Suppressor macrophage treated with lipopolysaccharide for 4 hours (primary cell): ENCODE results near the gene LIX1L.

Experiments
- DNase-seq: peaks from one replicate; pipeline ENCODE4 v3.0.0-alpha.2; 2020

The LIX1L gene

DNA sequence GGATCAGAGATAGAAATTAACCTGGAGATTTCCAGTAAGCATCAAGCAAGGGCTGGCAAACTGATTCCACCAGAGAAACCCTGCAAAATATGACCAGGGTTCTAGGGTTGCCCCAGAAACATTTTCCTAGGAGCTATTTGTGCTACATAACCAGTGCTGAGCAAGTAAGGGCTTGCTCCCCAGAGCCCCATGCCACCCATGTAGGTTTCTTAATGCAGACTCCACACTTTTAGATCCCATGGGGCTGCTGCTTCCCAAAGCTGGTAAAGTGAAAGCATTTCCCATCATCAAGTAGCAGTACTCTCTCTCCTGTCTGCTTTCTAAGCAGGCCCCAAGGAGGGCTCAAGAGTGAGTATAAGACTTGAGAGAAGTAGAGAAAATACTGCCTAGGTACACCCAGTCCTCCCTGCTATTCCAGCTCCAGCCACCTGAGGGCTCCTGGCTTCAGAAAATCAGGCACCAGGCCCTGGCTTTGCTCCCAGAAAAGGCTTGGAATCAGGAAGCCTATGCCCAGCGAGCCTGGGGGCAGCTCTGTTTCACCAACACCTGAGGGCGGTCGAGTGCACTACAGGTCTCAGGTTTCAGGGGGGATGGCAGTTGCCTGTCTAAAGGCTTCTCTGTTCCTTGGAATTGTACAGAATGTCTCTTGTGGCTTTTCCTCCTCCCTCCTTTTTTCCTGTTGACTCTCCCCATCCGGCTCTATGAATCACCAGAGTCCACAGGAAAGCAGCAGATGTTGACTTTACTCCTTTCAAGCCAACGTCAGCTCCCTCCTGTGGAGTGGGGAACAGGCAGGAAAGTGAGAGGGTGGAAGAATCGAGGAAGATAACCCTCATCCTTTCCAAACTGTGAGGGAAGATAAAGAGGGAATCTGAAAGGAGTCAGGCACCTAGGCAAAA, 66.0 kb downstream of the LIX1L start:
- peak; percentile 73 for DNase-seq

DNA sequence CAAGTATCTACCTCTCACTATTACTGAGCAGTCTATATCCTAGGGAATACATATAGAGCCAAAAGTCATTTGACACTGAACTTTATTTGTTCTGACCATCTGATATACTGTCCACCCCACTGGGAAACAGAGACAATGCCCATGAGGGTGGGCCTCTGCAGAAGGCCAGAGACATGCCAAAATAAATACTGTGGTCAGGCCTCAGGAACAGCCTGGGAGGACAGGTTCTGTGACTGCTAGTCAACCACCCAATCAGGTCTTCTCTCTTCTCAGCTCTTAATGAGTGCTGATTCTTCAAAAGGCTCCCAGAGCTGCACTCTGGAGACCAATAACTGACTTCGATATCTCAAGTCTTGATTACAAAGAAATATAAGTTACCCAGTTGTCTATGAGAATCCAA, 66.7 kb downstream of the LIX1L start:
- no peak for DNase-seq

DNA sequence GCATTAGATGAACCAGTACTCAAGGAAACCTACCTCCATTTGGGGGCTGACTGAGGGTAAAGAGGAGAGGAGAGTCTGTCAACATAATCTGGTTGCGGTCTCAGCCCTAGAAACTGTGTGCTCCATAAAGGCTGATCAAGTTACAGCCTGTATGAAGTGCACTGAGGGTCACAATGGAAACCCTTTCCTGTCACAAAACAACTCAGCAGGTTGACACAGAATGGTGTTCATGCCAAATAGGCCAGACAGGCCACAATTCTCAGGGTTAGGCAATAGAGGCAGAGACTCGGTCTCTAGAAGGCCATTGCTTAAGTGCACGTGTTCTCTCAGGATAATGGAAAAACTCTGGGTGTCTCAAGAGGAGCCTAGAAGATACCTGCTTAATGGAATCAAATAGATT, 68.1 kb downstream of the LIX1L start:
- DNase-seq: no peak

DNA sequence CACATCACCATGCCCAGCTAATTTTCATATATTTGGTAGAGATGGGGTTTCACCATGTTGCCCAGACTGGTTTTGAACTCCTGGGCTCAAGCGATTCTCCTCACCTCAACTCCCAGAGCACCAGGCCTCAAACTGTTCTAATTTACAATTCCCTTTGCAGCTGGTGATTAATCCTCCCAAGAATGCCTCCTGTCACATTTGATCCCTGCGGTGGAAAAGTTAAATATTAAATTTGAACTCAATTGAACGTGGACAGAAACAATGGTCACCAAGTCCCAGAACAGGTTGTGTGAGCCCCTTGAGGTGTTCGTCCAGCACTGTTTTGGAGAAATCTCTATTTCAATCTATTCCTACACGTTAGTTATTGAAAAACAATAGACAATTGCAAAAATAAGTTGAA, 70.2 kb downstream of the LIX1L start:
- DNase-seq: no peak

DNA sequence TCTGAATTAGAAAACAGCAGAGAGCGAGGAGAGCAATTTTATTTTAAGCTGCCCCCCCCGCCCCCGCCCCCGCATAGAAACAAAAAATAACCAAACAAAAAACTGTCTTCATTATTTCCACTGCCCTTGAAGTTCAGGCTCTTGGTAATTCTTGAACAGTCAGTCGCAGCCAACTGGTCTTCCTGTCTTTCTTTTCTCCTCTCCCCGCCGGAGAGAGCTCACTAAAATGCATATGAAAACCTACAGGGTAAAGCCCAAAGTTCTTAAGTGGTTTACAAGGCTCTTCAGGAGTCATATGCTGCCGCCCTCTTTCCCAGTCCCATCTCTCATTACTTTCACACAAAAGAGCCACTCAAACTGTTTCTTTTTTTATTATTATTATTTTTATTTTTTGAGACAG, 71.0 kb downstream of the LIX1L start:
- DNase-seq: no peak

DNA sequence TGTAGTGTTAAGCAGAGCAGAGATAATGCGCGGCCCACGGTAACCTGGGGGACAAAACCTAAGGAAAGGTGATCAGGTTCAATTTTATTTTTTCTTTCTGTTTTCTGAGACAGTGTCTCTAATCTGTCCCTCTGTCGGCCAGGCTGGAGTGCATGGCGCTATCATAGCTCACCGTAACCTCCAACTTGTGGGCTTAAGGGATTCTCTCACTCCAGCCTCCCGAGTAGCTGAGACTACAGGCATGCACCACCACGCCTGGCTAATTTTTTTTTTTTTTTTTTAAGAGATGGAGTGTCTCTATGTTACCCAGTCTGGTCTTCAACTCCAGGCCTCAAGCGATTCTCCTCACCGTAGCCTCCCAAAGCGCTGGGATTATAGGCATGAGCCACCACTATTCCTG, 71.4 kb downstream of the LIX1L start:
- no peak for DNase-seq

DNA sequence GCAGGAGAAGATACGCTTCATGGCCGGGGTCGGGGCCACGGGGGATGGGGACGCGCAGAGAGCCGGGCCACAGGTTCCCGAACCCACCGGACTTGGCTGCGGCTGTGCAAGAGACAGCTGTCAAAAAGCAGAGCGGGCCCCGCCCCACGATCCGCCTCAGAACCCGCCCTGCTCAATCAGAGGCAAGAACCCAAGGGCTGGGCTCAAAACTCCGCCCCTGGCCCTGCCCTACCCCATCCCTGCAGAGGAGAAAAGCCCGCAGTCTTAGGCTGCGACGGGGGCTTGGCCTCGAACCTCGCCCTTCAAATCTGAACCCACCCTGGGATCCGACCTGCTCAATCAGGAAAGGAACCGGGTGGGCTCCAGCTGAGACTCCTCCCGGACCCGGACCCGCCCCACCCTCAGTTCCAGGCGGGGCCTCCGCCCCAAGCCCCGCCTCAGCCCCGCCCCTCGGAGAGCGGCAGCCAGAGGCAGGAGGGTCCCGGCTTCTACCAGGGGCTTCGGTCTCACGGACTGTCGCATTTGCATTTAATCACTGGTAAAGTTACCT, 72.0 kb downstream of the LIX1L start, which contains the start of gene ANKRD35:
Gene ANKRD35 (minus strand): TSS at position 129 of the 550 bp plus-strand sequence. CDS start 108 bp downstream, at position 21.
- peak; percentile 83 for DNase-seq

DNA sequence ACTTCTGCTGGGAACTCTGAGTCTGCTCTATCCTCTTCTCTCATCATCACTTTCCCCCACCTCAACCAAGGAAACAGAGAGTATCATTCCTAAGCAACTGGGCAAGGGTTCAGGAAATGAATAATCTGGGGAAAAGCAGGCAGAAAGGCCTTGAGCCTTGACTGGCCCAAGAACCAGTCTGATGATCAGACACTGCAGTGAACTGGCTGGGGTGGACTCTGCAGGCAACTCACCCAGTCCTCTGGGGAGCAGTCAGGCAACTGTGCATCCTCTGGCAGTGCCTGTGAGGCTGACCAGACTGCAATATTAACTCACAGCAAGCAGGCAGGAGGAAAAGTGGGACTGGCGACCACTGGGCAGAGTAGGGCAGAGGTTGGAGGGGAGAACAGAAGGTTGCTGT, 73.1 kb downstream of the LIX1L start:
- no peak for DNase-seq
